HG03196 (cell line): ENCODE measurements around the gene CYP39A1.

ENCODE experiments used
- ATAC-seq: cut with Tn5 transposase; IDR thresholded peaks from one replicate; pipeline ENCODE4 v1.9.1; 2021; ENCODE audit not compliant: unreplicated experiment

The CYP39A1 gene, protein sequence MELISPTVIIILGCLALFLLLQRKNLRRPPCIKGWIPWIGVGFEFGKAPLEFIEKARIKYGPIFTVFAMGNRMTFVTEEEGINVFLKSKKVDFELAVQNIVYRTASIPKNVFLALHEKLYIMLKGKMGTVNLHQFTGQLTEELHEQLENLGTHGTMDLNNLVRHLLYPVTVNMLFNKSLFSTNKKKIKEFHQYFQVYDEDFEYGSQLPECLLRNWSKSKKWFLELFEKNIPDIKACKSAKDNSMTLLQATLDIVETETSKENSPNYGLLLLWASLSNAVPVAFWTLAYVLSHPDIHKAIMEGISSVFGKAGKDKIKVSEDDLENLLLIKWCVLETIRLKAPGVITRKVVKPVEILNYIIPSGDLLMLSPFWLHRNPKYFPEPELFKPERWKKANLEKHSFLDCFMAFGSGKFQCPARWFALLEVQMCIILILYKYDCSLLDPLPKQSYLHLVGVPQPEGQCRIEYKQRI

DNA sequence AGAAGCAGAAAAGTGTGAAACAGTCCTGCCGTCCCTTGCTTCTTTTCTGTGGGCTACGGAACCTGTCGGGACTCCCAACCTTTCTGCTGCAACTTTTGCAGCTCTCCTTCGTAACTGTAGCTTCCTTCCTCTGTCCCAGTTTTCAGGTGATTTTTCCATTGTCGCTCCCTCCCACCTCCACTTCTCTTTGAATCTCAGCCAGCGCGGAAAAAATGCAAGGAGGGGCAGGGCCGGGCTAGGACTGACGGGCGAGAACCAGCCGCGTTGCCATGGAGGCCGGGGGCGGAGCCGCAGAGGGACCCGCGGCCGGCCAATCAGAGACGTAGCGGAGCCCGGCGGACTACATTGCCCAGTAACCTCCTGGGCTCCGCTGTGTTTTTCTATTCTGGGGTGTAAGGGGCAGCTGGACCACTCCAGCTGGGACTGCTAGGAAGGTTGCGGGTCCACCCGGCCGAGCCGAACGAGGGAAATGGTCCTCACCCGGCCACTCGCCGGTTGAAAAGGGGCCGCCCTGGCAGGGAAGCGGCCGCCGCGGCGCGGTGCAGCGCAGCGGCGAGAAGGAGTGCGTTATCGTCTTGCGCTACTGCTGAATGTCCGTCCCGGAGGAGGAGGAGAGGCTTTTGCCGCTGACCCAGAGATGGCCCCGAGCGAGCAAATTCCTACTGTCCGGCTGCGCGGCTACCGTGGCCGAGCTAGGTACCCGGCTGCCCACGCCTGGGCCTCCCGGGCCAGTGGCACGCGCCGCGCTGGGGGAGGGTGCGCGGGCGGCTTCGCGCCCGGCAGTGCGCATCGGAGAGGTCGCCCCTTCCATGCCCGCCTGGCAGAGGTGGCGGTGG is at the start of gene CYP39A1, which contains the start of gene SLC25A27:
CYP39A1 (minus strand) TSS at position 216 of the 836 bp plus-strand sequence. CDS start 236 bp downstream, outside the sequence.
SLC25A27 (plus strand) TSS at position 373 of the 836 bp plus-strand sequence; CDS start at position 591, 218 bp downstream.
- ATAC-seq, result peak; percentile 100

DNA sequence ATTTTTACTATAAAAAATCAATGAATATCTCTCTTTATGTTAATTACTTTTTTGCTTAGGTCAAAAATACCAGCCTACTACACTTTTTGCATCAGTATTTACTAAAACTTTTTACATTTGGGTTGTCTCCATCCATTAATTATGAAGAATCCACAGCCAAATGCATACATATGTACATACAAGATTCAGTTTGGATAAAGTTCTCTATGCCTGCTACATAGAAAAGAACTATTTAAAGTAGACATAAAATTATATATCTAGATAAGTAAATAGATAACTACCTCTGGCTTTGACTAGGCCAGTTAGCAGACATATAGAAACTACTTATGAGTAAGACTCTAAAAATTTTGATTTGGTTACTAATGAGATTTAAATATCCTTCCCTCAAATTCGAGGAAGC is 47.4 kb upstream of the CYP39A1 start:
- ATAC-seq, result no peak

DNA sequence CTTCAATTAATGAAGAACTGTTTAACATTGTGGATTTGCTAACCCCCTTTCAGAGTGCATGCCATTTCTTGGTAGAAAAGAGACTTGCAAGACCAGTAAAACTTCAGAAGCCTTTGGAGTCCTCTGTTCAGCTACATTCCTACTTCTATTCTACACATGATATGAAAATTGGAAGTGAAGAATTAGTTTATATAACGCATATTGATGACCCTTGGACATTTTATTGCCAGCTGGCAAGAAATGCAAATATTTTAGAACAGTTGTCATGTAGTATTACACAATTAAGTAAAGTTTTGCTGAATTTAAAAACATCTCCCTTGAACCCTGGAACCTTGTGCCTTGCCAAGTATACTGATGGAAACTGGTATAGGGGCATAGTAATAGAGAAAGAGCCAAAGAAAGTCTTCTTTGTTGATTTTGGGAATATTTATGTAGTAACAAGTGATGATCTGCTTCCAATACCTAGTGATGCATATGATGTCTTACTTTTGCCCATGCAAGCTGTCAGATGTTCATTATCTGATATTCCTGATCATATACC is 38.4 kb upstream of the CYP39A1 start:
- ATAC-seq, result no peak

DNA sequence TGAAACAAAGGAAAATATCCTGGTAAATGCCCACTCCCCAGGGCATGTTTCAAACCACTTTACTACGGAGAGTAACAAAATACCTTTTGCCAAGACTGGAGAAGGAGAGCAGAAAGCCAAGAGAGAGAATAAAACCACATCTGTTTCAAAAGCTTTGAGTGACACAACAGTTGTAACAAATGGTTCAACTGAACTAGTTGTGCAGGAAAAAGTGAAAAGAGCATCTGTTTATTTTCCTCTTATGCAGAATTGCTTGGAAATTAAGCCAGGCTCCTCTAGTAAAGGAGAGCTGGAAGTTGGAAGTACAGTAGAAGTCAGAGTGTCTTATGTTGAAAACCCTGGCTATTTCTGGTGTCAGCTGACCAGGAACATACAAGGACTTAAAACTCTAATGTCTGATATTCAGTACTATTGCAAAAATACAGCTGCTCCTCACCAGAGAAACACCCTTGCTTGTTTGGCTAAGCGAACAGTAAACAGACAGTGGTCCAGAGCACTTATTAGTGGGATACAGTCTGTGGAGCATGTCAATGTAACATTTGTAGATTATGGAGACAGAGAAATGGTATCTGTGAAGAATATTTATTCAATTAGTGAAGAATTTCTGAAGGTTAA is 37.6 kb upstream of the CYP39A1 start:
- ATAC-seq, result no peak

DNA sequence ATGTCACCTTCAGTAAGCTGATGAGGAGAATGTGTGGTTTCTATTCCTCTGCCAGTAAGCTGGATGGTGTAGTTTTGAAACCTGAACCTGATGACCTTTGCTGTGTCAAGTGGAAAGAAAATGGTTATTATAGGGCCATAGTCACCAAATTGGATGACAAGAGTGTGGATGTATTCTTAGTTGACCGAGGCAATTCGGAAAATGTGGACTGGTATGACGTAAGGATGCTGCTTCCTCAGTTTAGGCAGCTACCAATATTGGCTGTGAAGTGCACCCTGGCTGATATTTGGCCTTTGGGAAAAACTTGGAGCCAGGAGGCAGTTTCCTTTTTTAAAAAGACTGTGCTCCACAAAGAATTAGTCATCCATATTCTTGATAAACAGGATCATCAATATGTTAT is 37.0 kb upstream of the CYP39A1 start:
- no peak for ATAC-seq

DNA sequence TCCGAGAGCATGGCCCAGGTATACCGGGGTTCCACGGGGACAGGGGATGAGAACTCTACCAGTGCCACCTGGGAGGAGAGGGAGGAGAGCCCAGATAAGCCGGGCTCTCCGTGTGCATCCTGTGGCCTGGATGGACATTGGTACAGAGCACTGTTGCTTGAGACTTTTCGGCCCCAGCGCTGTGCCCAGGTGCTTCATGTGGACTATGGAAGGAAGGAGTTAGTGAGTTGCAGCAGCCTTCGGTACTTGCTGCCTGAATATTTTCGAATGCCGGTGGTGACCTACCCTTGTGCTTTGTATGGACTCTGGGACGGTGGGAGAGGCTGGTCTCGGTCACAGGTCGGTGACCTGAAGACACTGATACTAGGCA is 36.3 kb upstream of the CYP39A1 start:
- ATAC-seq, result no peak

DNA sequence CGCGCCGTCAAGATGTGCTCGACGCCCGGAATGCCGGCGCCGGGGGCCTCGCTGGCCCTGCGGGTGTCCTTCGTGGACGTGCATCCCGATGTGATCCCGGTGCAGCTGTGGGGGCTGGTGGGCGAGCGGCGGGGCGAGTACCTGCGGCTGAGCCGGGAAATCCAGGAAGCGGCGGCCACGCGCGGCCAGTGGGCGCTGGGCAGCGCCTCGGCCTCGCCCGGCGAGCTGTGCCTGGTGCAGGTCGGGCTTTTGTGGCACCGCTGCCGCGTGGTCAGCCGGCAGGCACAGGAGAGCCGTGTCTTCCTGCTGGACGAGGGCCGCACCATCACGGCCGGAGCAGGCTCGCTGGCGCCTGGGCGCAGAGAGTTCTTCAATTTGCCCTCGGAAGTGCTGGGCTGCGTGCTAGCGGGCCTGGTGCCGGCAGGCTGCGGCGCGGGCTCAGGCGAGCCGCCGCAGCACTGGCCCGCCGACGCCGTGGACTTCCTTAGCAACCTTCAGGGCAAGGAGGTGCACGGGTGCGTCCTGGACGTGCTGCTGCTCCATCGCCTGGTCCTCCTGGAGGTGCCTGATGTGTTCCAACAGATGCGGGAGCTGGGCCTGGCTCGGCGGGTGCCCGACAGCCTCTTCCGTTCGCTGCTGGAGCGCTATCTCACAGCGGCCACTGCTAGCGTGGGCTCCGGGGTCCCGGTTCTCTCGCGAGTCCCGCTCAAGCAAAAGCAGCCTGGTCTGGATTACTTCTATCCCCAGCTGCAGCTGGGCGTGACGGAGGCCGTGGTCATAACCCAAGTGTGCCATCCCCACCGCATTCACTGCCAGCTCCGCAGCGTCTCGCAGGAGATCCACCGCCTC is 35.7 kb upstream of the CYP39A1 start:
- ATAC-seq, result no peak

DNA sequence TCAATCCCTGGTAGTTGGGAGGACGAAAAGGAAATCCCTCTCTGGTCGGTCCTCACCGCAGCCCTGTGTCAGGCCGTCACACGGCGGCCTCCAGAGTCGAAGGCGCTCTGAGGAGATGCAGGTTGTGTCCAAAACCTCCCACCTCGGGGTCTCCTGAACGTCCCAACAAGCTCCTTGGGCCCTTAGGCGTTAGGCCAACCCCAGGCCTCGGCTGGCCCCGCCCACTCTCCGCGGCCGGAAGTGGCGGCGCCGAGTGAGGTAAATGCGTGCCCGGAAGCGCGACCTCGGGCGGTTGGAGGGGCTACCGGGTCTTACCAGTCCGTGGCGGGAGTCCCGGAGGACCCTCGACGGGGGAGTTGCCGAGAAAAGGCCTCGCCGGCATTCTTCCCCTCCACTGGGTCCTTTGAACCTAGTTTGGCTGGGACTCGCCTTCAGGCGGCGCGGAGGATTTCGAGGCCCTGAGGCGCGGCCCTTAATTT is 35.0 kb upstream of the CYP39A1 start, which contains the start of gene TDRD6:
TDRD6 (plus strand) TSS at position 267 of the 479 bp plus-strand sequence. CDS start 244 bp downstream, outside the sequence.
- ATAC-seq, result no peak

DNA sequence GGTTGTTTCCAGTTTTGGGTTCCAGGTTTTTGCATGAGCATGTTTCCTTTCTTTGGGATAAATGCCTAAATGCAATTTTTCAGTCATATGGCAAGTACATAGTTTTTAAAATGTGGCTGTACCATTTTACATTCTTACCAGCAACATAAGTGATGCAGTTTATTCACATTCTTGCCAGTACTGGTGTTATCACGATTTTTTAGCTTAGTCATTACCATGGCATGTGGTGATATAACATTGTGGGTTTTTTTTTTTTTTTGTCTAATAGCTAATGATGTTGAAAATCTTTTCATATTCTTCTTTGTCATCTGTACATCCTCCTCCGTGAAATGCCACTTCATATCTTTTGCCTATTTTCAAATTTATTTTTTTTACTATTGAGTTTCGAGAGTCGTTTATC is 32.2 kb upstream of the CYP39A1 start:
- no peak for ATAC-seq

DNA sequence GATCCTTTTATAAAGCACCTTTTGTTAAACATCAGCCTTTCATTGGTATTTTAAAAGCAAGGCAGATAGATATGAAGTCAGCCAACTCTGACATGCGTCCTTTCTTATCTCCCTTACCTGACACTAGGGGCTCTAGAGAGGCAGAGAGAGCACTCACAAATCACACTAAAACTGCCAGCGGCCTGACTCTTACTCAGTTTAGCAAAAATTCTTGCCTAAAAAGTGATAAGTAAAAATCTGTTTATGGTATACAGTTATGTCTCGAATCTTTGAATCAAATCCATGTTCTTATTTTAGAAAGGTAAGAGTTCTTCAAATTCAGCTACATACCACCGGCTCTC is 24.7 kb upstream of the CYP39A1 start:
- ATAC-seq, result no peak

DNA sequence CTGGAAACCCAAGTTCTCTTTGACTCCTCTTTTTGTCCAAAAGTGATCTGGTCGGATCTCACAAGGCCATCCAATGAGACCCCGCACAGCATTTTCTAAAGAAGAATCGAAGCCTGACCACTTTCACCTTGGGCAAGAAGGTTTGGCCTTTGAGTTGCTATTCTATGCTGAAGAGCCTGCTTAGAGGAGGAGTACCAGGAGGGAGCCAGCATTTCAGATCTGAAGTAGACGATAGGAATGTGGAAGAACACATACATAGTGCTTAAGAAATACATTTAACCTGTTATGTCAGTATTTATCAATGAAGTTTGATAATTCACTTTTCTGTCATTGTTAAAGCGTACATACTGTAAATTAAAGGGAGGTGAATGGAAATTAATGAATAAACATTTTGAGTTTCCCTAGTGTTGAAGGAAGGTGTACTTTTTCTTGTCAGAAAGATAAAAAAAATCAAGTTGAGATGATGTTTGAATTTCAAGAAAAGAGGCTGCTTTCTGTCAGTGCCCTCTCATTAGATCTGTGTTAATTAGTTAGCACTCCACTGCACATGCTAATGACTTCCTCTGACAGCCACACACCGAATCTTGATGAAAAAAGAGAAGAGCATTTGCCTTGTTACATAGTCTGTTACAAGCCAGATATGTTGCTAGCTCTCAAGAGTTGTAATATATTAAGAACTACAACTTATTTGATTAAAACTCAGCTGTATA is 24.1 kb upstream of the CYP39A1 start:
- ATAC-seq, result no peak

DNA sequence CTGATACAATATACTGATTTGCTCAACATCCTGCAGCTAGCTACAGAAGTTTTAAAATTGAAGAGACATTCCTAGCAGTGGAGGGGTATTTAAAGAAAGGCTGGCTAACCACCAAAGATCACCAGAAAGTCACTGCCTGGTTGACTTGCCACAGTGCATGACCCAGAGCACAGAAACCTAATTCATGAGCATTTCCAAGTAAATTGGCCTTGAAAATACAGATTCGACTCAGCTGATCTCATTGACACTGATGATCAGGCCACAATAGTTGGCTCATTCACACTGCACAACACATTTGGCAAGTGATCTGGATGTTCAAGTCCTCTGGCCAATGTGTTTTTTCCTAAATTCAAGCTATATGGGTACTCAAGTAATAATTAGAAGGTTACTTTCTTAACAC is 21.8 kb upstream of the CYP39A1 start:
- no peak for ATAC-seq

DNA sequence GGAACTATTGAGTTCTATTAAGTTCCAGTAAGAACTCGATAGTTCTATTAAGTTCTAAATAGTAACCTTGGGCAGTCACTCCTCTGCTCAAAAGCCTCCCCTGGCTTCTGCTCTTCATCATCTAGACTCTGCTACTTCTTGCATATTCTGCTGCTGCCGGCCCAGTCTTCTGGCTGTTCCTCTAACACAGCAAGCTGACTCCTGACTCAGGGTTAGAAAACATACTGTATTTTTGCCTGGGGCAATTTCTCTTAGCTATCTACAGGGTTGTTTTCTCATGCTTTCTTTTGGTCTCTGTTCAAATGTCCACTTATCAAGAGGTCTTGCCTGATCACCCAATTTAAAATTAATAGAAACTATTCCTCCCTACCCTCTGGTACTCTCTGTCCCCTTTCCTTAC is 14.8 kb upstream of the CYP39A1 start:
- ATAC-seq, result no peak

DNA sequence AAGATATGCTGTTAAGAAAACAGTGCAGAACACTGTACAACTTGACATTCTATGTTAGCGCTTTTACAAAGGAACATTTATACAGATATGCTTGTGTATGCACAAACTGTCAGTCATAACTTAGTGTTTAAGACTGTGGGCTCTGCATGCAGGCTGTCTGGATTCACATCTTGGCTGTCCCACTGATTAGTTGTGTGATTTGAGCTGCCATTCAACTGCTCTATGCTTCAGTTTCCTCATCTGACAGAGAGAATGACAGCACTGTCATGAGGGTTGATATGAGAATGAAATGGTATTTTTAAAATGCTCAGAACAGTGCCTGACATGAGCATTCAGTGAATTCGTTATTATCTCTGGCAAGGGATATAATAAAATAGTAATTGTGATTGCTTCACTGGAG is 8.9 kb upstream of the CYP39A1 start:
- no peak for ATAC-seq

DNA sequence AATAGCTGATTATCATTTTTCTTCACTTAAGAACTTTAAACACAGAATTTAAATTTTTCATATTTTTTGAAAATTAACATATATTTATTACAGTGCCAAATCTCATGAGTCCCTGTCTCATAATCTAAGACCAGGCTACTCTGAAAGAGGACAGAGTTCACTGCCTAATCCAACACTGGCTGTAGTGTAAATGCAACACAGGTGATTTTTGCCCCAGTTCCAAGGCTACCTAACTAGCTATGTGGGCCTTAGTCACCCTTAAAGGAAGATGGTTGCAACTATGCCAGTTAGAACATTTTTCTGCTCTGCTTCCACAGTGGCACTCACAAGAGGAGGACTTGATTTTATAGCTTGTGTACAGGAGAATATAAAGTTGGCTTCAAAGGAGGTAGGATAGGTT is 5.0 kb upstream of the CYP39A1 start:
- no peak for ATAC-seq

DNA sequence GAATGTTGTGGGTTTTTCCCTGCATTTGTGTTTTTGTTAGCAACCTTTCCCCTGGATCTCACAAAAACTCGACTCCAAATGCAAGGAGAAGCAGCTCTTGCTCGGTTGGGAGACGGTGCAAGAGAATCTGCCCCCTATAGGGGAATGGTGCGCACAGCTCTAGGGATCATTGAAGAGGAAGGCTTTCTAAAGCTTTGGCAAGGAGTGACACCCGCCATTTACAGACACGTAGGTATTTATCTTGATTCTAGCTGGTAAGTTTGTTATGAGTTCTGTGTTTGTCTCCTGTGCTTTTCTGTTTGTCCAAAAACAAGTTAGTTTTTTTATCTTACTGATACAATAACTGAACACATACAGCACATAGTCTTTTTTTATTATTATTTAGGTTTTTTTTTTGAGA is 3.2 kb upstream of the CYP39A1 start:
- ATAC-seq, result no peak

DNA sequence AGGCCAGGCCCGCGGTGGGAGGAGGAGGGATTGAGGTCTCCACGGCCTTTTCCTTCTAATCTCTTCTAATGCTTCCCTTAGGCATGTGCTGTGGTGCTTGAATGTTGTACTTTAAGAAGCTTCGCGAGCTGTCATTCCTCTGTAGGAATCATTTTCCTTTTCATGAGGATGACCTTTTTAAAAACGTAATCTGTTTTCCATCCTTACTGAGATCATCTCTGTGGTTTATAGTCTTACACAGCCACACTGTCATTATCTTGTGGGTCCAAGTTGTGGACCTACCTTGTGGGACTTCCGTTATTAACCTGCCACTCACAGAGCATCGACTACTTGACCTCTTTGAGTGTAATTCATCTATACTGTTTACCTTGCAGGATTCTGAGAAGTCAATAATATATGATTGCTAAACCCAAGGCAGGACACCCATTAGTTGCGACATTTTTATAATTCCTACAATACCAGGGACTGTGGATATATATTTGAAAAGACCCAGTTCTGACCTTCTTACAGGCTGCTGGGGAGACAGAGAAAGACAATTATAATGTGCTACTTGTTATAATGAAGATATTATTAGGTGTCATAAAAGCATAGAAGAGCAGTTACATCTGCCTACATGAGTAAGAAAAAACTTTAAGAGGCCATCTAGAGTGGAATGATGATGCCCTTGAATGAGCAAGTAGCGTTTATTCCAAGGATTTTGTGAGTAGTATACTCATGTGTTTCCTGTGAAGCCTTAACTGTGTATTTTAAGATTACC is 999 bp upstream of the CYP39A1 start:
- no peak for ATAC-seq

DNA sequence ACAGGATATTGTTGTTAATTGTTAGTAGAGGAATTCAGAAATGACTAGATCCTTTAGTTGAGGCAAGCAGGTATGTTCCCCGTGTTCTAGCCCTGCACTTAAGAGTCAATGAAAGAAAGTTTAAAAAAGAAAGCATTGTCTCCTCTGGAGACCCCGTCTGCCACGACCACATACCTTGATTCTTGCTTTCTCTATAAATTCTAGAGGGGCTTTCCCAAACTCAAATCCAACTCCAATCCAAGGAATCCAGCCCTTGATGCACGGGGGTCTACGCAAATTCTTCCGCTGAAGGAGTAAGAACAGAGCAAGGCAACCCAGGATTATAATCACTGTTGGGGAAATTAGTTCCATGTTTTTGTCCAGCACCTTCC is 401 bp downstream of the CYP39A1 start:
- ATAC-seq, result no peak

DNA sequence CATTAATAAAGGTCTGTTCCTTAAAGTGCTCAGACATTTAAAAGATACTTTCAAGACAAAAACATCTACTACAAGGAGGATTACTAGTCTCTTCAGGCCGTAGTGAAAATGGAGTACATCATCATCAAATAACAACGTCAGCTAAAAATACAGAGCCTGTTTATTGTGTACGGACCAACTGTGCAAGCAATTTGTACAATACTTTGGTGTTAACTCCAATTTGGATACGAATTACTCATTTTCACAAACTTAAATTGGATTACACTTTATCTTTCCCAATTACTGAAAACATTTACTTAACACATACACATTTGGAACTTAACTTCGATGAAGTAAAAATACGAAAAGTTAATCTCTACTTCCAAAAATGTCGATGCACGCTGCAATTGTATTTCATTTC is 802 bp downstream of the CYP39A1 start:
- no peak for ATAC-seq
